NT2/D1 (cell line): ENCODE measurements around the gene EML1.

ENCODE experiments used
- YY1 ChIP-seq: IDR thresholded peaks from 2 replicates; pipeline ENCODE4 v1.6.1; 2011; ENCODE audit not compliant: insufficient read length, insufficient read depth
- ZNF274 ChIP-seq: IDR thresholded peaks from 2 replicates; pipeline ENCODE4 v1.6.1; 2011; ENCODE audit warnings: mild to moderate bottlenecking, low read depth, low read length

DNA sequence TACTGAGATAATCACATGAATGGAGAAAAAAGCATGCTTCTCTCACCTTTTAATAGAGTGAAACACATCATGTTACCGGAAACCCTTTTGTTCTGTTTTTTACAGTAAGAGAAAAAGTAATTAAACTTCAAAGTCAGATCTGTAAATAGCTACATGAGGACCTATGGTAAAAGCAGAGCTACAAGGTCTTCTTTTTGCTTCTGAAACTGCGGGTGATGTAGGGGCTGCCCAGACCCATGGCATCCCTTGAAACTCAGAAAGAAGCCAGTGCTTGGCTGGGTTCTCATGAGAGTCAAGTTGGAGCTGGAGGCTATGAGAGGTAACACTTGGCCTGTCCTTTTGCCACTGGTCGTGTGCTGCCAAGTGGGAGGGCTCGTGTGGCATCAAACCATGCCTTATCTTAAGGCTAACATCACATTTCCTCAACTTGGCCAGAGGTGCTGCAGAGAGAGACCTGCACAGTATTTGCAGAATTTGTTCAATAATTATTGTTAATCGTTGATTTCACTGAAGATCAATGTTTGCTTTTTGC, 47.6 kb downstream of the EML1 start:
- TF ChIP-seq YY1 (no peak), ZNF274 (no peak)
